ENCODE results near the gene SLC6A12.

SLC6A12 gene

GRCh38 chr12:211142-211465, 2.9 kb downstream of the SLC6A12 start:
- TF ChIP-seq CTCF (conservative IDR thresholded peaks at IDR 0.05; ENCODE audit: low read depth, low read length), result no peak
- Histone ChIP-seq H4K20me1 (ENCODE audit: insufficient read depth) (no peaks in the 10 kb centered on the region), H3K27me3 (ENCODE audit: insufficient read depth, low read depth) (peaks cover 22% of the 10 kb centered on the region; the same call in 1 of the 2 replicates), H3K4me1 (ENCODE audit: low read depth, poor library complexity, severe bottlenecking) (no peaks in the 10 kb centered on the region), H3K27ac (no peak overlapping the region), H3K4me3 (IDR thresholded peaks at IDR 0.05; ENCODE audit: insufficient read depth, low read depth, low read length) (no peak overlapping the region), H3K9ac (no peak overlapping the region), H3K79me2 (ENCODE audit: insufficient read depth, low read depth) (no peaks in the 10 kb centered on the region), H3K4me2 (no peak overlapping the region), H3K36me3 (ENCODE audit: insufficient read depth) (no peaks in the 10 kb centered on the region), H2AFZ (ENCODE audit: low read depth) (no peak overlapping the region)

GRCh38 chr12:210277-211141, 3.4 kb downstream of the SLC6A12 start:
- no peak for TF ChIP-seq CTCF (conservative IDR thresholded peaks at IDR 0.05; ENCODE audit: low read depth, low read length)
- Histone ChIP-seq H3K4me3 (IDR thresholded peaks at IDR 0.05; ENCODE audit: insufficient read depth, low read depth, low read length) (no peak overlapping the region), H2AFZ (ENCODE audit: low read depth) (no peak overlapping the region), H3K9ac (no peak overlapping the region), H3K27me3 (ENCODE audit: insufficient read depth, low read depth) (peaks cover 22% of the 10 kb centered on the region; the same call in 1 of the 2 replicates), H3K36me3 (ENCODE audit: insufficient read depth) (no peaks in the 10 kb centered on the region), H3K4me2 (no peak overlapping the region), H3K79me2 (ENCODE audit: insufficient read depth, low read depth) (no peaks in the 10 kb centered on the region), H3K27ac (no peak overlapping the region), H4K20me1 (ENCODE audit: insufficient read depth) (no peaks in the 10 kb centered on the region), H3K4me1 (ENCODE audit: low read depth, poor library complexity, severe bottlenecking) (no peaks in the 10 kb centered on the region)

- Histone ChIP-seq H3K79me2 (ENCODE audit: insufficient read depth, low read depth) (no peaks in the 10 kb centered on the region), H3K27ac (no peak overlapping the region), H3K4me3 (IDR thresholded peaks at IDR 0.05; ENCODE audit: insufficient read depth, low read depth, low read length) (no peak overlapping the region), H3K4me1 (ENCODE audit: low read depth, poor library complexity, severe bottlenecking) (no peaks in the 10 kb centered on the region), H3K27me3 (ENCODE audit: insufficient read depth, low read depth) (peaks cover 17% of the 10 kb centered on the region; the same call in 1 of the 2 replicates), H4K20me1 (ENCODE audit: insufficient read depth) (no peaks in the 10 kb centered on the region), H3K4me2 (no peak overlapping the region), H3K9ac (no peak overlapping the region), H2AFZ (ENCODE audit: low read depth) (no peak overlapping the region), H3K36me3 (ENCODE audit: insufficient read depth) (no peaks in the 10 kb centered on the region)
- no peak for TF ChIP-seq CTCF (conservative IDR thresholded peaks at IDR 0.05; ENCODE audit: low read depth, low read length)
Measured at GRCh38 chr12:209851-210250, 4.1 kb downstream of the SLC6A12 start.

GRCh38 chr12:209246-209645, 4.7 kb downstream of the SLC6A12 start:
- H3K4me2 ChIP-seq, result no peak overlapping the region
- no peaks in the 10 kb centered on the region for H3K36me3 ChIP-seq (ENCODE audit: insufficient read depth)
- peaks cover 13% of the 10 kb centered on the region; the same call in 1 of the 2 replicates for H3K27me3 ChIP-seq (ENCODE audit: insufficient read depth, low read depth)

More at GRCh38 chr12:209246-209645, 4.7 kb downstream of the SLC6A12 start:
- Histone ChIP-seq H3K4me3 (IDR thresholded peaks at IDR 0.05; ENCODE audit: insufficient read depth, low read depth, low read length) (no peak overlapping the region), H3K79me2 (ENCODE audit: insufficient read depth, low read depth) (no peaks in the 10 kb centered on the region), H4K20me1 (ENCODE audit: insufficient read depth) (no peaks in the 10 kb centered on the region), H3K27ac (no peak overlapping the region), H2AFZ (ENCODE audit: low read depth) (no peak overlapping the region), H3K9ac (no peak overlapping the region), H3K4me1 (ENCODE audit: low read depth, poor library complexity, severe bottlenecking) (no peaks in the 10 kb centered on the region)
- TF ChIP-seq CTCF (conservative IDR thresholded peaks at IDR 0.05; ENCODE audit: low read depth, low read length), result no peak

Measured in KMS-11 (cell line).